ENCODE data around the gene KANK4.
"Not testable (repeated sequence)": the region's sequence is repeated elsewhere in the genome, so short reads cannot be mapped to it uniquely, and the experiment has no call there.

The KANK4 gene

GRCh38 chr1:62271134-62271533 is 48.1 kb downstream of the KANK4 start:
- DNase-seq (ENCODE audit: low read depth): no peak

- DNase-seq (ENCODE audit: low read depth): no peak
Observed at GRCh38 chr1:62269851-62270495, 49.3 kb downstream of the KANK4 start.

DNA sequence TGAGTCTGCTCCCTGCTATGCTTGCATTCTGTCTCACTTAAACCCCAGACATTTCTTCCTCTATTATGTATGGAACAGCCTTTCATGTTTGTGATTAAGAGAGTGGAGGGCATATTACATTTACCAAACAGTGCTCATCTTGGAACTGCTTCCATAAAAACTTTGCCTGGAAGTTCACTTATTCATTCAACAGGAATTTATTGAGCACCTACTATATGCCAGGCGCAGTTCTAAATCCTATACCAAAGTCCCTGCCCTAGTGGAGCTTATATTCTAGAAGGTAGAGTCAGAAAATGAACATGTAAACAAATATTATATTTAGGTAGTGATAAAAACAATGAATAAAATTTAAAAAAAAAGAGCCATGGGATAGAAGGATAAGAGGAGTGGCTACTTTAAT is 49.8 kb downstream of the KANK4 start:
- no peak for DNase-seq (ENCODE audit: low read depth)

- DNase-seq (ENCODE audit: low read depth): no peak
Observed at GRCh38 chr1:62268315-62268714, 50.9 kb downstream of the KANK4 start.

- DNase-seq (ENCODE audit: low read depth): no peak
Observed at GRCh38 chr1:62265956-62266935, 53.0 kb downstream of the KANK4 start.

- DNase-seq (ENCODE audit: low read depth): no peak
Observed at GRCh38 chr1:62263814-62264353, 55.4 kb downstream of the KANK4 start.

DNA sequence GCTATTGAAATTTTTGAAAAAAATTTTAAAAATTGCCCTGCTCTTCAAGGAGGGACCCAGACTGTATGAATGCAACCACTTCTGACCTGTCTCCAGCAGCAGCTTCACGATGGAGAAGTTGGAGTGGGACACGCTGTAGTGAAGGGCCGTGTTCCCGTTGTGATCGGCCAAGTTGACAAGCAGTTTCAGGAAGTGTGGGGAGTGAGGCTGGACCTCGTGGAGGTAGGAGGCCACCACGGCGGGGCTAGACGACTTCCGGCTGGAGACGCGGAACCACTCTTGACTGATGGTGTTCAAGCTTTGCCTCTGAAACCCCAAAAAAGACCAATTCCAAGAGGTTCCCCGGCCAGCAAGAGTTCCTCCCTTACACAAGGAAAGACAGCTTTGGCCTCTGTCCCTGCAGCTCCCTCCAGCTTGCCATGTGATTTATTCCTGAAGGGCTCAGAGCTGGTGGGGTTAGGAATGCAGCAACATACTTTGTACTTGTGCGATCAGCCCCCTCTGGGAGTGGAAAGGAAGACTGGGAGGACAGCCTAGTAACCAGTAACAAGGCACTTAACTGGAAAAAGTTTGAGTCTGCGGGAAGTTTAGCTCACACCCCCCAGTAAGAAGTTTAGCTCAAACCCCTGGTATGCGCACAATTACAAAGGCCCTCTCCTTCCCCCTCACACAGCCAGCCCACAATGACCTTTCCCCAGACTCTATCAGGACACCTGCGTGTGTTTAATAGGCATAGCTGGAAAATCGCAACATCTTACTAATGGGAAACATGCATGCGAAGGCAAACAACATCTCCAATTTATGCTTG is 56.0 kb downstream of the KANK4 start:
- no peak for DNase-seq (ENCODE audit: low read depth)

- no peak for DNase-seq (ENCODE audit: low read depth)
Observed at GRCh38 chr1:62260688-62261087, 58.5 kb downstream of the KANK4 start.

GRCh38 chr1:62259551-62259950 is 59.7 kb downstream of the KANK4 start:
- DNase-seq (ENCODE audit: low read depth): no peak

GRCh38 chr1:62250126-62250726 is 69.0 kb downstream of the KANK4 start:
- DNase-seq (ENCODE audit: low read depth): no peak

GRCh38 chr1:62247391-62248168 is 71.7 kb downstream of the KANK4 start:
- DNase-seq (ENCODE audit: low read depth): no peak

GRCh38 chr1:62245201-62245600 is 74.0 kb downstream of the KANK4 start:
- no peak for DNase-seq (ENCODE audit: low read depth)

DNA sequence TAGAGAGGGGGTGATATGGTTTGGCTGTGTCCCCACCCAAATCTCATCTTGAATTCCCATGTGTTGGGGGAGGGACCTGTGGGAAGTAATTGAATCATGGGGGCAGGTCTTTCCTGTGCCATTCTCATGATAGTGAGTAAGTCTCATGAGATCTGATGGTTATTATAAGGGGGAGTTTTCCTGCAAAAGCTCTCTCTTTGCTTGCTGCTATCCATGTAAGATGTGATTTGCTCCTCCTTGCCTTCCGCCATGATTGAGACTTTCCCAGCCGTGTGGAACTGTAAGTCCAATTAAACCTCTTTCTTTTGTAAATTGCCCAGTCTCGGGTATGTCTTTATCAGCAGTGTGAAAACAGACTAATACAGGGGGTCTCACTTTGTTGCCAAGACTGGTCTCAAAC is 74.9 kb downstream of the KANK4 start:
- DNase-seq (ENCODE audit: low read depth): not testable (repeated sequence)

DNA sequence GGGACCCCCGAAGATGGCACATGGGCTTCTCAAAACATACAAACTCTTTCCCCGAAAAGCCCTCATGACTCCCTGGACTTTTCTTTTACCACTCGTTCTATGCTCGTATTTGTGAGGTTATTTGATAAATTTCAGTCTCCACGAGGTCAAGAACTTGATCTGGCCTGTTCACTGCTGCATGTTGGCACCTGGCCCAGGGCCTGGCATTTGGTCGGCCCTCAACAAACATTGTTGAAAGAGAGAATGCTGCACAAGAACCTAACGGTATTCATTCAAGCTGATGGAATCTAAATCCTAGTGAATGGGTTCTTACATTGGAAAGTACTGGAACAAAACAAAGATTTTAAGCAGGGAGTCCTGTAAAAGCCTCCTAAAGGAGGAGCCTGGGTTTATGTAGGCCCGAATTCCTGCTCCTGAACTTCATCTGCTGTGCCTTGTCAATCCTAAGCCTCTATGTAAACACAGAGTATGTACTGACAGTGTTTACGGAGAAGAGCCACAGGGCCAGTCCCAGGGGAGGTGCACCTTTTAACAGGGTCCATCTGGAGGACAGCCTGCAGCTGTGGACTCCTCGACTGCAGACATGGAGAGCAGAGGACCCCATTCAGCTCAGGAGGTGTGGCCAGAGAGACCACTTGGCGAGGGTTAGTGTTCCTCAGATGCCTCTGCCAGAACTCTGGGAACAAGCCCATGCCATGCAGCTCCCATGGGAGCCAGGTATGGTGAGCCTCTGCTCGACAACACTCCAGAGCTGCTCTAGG is 77.7 kb downstream of the KANK4 start:
- no peak for DNase-seq (ENCODE audit: low read depth)

DNA sequence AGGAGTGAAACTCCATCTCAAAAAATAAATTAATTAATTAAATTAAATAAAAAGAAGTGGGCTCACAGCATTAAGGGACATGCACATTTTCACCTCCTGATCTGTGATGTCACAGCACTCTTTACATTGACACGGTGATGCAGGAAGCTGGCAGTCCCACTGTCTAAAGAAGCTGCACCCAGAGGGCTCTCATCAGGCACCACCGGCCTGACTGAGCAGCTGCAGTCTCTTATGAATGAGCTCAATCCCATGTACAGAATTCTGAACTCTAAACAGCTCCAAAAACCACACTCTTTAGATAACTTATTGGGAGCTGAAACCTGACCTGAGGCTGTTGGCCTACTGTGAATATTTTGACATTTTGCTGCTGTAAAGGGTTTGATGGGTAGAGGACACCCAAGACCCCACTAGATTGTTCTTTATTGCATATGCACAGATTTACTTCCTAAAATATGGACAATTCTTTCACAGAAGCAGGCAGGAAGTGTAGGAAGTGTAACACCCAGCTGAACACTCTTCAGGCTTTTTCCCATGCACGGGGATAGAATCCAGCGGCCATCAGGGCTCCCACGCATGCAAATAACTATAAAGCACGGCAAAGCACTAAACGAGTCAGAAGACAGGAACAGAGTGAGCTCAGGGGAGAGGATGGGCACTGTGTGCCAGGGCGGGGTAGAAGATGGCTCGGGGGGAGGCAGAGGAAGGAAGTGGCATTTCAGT is 78.4 kb downstream of the KANK4 start:
- no peak for DNase-seq (ENCODE audit: low read depth)

DNA sequence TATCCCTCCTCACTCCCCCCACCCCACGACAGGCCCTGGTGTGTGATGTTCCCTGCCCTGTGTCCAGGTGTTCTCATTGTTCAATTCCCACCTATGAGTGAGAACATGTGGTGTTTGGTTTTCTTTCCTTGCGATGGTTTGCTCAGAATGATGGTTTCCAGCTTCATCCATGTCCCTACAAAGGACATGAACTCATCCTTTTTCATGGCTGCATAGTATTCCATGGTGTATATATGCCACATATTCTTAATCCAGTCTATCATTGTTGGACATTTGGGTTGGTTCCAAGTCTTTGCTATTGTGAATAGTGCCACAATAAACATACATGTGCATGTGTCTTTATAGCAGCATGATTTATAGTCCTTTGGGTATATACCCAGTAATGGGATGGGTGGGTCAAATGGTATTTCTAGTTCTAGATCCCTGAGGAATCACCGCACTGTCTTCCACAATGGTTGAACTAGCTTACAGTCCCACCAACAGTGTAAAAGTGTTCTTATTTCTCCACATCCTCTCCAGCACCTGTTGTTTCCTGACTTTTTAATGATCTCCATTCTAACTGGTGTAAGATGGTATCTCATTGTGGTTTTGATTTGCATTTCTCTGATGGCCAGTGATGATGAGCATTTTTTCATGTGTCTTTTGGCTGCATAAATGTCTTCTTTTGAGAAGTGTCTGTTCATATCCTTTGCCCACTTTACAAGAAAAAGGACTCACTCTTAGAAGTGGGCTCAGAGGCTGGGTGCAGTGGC is 79.4 kb downstream of the KANK4 start:
- DNase-seq (ENCODE audit: low read depth): not testable (repeated sequence)

DNA sequence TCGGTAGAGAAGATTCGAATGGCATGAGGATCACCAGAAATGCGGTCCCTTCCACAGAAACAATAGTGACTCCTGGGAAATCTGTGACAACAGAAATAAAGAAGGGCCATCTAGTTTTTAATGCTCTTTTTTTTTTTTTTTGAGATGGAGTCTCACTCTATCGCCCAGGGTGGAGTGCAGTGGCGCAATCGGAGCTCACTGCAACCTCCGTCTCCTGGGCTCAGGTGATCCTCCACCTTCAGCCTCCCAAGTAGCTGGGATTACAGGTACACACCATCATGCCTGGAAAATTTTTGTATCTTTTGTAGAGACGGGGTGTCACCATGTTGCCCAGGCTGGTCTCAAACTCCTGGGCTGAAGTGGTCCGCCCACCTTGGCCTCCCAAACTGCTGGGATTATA is 80.7 kb downstream of the KANK4 start:
- no peak for DNase-seq (ENCODE audit: low read depth)

DNA sequence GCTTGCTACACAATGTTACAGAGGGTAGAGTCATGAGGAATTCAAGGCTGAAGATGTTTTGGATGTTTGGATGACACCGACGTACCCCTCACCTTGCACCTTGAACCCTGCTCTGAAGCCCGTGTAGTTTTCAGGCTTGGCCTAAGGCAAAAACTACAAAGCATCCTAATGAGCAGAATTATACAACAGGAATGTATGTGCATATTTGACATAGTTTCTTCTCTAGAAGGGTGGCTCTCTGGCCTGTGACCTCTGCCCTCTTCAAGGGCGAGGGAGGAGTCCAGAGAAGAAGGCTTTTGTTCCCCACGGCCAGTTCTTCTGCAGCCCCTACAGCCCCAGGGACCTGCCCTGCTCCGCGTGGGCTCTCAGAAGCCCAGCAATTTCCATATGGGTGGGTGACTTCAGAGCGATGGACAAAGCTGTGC is 81.3 kb downstream of the KANK4 start:
- DNase-seq (ENCODE audit: low read depth): no peak

GRCh38 chr1:62237361-62237760 is 81.9 kb downstream of the KANK4 start:
- DNase-seq (ENCODE audit: low read depth): no peak

Data from activated T-cell treated with anti-CD3 and anti-CD28 coated beads for 24 hours (primary cell).